Gastrocnemius medialis (tissue), 4 donors: Measurements from ENCODE around the gene HECA.

Source experiments
- POLR2A ChIP-seq, 2 donors: fragments of 450-650 bp; IDR thresholded peaks; one replicate each; pipeline ENCODE4 v1.6.1; 2017; ENCODE audit warnings: antibody characterized with exemption in 2 of 2, mild to moderate bottlenecking in 2 of 2, moderate library complexity in 2 of 2
- TF ChIP-seq, protein P1 (sequence below), 5 experiments: fragments of 450-650 bp in 3 of 5; fragments of 200-600 bp in 2 of 5; sonication (generic) in 2 of 5; IDR thresholded peaks in 4 of 5; conservative IDR thresholded peaks in 1 of 5; 1 replicate in 4 of 5; 2 replicates in 1 of 5; pipeline ENCODE4 v1.5.1; 2016 to 2019; ENCODE audit warnings: antibody characterized with exemption in 5 of 5, mild to moderate bottlenecking in 3 of 5, moderate library complexity in 3 of 5

DNA sequence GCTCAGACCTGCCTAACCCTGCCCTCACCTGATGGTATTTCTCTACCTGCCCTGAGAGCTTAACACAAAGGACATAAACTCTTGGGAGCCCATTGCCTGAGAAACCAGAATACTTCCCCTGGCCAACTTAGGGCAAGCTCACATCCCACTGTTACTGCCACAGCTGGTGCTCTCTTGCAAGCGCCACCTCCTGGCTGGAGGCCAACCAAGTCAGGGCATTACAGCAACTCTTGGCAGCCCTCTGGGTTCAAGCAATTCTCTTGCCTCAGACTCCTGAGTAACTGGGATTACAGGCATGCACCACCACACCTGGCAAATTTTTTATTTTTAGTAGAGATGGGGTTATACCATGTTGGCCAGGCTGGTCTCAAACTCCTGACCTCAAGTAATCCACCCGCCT is 70.1 kb downstream of the HECA start:
- TF ChIP-seq, protein P1, sequence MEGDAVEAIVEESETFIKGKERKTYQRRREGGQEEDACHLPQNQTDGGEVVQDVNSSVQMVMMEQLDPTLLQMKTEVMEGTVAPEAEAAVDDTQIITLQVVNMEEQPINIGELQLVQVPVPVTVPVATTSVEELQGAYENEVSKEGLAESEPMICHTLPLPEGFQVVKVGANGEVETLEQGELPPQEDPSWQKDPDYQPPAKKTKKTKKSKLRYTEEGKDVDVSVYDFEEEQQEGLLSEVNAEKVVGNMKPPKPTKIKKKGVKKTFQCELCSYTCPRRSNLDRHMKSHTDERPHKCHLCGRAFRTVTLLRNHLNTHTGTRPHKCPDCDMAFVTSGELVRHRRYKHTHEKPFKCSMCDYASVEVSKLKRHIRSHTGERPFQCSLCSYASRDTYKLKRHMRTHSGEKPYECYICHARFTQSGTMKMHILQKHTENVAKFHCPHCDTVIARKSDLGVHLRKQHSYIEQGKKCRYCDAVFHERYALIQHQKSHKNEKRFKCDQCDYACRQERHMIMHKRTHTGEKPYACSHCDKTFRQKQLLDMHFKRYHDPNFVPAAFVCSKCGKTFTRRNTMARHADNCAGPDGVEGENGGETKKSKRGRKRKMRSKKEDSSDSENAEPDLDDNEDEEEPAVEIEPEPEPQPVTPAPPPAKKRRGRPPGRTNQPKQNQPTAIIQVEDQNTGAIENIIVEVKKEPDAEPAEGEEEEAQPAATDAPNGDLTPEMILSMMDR (IDR thresholded peaks at IDR 0.05 in 4 of 5, conservative IDR thresholded peaks at IDR 0.05 in 1 of 5) = no peak
- TF ChIP-seq POLR2A (IDR thresholded peaks at IDR 0.05) = no peak
